GM18526 (cell line): ENCODE measurements around the gene KAT6B.

Source experiments
- POLR2A ChIP-seq: IDR thresholded peaks from 3 replicates; pipeline ENCODE4 v1.6.1; 2011; ENCODE audit not compliant: insufficient read length; ENCODE audit errors: extremely low read depth

KAT6B gene

DNA sequence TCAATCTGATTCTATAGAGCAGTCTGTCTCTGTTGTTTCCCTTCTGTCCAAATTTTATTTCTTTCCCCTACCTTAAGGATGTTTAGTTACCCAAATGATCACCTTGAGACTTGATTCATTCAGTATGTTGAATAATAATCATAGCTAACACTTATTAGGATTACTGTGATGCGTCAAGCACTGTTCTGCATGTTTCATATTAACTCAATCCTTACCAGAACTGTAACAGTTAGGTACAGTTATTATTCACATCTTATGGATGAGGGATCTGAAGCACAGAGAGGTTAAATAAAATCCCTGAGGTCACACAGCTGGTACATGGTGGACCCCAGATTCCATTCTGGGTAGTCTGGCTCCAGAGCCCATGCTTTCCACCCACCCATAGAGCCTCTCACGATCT lies 187.1 kb downstream of the KAT6B start:
- TF ChIP-seq POLR2A, result no peak

DNA sequence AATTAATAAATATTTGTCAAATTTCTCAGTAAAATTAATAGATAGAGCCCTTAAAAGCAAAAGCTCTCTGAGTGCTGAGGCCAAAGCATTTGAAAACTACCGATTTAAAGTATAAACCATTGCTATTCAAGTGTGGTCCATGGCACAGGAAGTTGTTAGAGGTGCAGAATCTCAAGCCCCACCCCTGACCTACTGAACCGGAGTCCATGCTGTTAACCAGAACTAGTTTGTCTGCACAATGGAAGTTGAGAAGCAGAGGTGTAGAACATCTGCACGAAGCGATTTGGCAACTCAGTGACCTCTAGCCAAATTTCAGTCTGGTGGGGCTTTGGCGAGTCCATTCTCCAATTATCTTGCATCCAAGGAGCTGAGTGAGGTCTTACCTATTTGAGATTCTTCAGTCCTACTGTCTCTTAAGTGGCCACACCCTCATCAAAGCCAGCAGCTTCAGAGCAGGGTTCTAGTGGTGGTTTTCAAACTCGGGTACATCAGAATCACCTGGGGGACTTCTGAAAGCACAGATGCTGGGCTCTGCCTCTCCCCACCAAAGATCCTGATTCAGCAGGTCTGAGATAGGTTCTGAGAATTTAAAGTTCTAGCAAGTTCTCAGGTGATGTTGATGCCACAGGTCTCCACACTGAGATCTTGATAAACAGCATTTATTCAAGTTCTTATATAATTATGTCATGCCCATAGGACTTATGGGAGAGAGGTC lies 188.3 kb downstream of the KAT6B start:
- no peak for TF ChIP-seq POLR2A

DNA sequence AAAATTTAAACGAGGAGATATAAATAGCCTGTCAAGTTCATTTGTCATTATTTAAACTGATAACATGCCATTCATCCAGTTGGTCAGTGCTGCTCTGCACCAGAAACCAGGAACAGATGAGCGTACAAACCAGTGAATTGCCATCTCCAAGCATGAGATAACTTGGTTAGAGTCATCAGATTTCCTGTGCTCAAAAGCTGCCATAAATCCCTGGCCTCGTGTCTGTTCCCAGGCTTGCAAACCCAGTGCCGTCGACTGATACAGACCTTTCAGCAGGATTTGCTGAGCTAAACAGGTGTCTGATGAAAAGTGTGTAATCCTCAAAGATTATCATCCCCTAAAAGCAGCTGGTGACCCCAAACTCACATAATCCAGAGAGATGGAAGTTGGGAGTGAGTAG lies 189.0 kb downstream of the KAT6B start:
- TF ChIP-seq POLR2A, result no peak

DNA sequence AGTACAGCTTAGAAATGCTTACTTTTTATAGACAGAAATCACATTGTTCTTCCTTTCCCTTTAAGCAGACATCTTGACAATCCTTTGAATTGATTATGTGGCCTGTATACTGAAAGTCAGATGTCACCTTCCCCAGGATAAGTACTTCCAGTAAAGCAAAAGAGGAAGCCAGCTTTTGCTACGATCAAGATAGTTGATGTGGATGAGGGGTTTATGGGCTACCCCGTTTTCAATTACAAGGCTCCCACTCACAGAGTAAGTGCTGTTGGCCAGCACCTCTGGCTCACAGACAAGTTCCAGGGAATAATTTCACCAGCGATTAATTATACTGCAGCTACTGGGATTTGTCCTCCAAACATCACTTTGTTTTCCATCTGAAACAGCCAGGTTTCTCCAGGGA lies 189.9 kb downstream of the KAT6B start:
- TF ChIP-seq POLR2A, result no peak

DNA sequence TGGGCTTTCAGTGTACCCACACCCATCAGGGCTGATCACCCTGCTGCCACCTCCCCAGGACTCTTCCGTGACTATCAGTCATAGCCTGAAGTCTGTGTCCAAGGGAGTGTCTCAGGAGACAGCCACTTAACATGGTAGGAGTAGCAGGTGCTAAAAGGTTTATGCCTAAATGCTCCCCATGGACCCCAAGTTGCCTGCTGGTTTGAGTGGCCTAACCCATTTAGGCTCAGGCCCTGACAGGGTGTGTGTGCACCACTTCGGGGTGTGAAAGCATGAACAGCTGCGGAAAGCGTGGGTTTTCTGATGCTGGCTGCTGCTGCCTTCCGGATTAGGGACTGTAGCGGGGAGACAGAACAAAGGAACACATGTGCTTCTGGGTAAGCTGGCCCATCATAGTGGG lies 191.9 kb downstream of the KAT6B start:
- no peak for TF ChIP-seq POLR2A

DNA sequence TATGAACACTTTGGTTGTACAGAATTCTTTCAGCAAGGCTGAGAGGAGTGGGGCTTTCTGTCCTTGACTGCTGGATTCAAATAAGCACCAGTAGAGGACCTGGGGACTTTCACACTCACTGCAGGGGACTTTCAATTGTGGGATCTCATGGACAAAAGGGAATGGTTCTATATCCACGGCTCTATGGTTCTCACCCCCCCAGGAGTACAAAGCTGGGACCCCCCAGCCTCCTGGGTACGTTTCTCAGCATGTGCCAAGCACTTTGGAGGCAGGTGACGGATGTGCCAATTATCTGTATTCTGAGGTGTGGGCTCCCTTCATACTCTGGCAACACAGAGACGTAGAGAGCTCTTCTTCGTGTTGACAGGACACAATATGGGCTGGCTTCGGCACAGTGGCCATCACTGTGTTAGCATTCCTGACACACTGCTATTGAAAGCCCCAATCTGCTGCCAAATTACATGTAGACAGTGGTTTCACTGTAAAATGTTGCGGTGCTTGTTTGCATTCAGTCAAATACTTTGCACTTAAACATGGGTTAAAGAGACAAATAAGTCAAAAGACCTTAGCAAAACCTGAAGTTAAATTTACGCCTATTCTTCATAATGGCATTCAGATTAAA lies 192.4 kb downstream of the KAT6B start:
- no peak for TF ChIP-seq POLR2A

DNA sequence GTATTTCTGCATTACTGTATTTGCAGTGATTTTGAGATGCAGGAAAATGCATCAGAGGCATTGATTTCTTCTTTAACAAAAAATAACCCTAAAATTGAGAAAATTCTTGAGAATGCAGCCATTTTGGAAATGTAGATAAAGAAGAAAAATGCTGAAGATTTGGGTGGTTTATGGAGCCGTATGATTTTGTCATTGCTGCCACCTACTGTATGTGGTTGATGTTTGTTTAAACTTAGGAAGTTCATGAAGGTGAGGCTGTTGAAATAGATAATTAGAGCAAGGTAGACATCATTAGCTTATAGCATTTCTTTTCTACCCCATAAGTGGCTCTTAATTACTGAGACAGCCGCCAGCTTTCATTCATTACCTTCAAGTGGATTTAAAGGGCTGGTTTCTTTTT lies 193.0 kb downstream of the KAT6B start:
- TF ChIP-seq POLR2A, result no peak

DNA sequence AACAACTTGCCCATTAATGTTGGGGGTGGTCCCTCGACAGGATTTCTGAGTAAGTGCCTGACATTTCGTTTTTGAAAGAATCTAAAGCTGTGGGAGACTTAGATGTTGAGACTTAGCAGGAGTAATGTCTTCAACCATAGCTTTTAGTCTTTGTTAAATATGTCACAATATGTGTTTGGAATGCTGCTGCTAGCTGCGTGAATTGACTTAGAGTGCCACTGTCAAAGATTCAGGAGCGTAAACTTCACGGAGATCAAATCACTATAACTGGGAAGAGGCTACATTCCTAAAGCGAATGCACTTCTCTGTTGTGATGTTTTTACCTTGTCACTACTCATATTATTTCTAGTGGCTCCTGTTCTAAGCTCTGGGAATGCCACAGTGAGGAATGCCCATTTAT lies 193.8 kb downstream of the KAT6B start:
- TF ChIP-seq POLR2A, result no peak

DNA sequence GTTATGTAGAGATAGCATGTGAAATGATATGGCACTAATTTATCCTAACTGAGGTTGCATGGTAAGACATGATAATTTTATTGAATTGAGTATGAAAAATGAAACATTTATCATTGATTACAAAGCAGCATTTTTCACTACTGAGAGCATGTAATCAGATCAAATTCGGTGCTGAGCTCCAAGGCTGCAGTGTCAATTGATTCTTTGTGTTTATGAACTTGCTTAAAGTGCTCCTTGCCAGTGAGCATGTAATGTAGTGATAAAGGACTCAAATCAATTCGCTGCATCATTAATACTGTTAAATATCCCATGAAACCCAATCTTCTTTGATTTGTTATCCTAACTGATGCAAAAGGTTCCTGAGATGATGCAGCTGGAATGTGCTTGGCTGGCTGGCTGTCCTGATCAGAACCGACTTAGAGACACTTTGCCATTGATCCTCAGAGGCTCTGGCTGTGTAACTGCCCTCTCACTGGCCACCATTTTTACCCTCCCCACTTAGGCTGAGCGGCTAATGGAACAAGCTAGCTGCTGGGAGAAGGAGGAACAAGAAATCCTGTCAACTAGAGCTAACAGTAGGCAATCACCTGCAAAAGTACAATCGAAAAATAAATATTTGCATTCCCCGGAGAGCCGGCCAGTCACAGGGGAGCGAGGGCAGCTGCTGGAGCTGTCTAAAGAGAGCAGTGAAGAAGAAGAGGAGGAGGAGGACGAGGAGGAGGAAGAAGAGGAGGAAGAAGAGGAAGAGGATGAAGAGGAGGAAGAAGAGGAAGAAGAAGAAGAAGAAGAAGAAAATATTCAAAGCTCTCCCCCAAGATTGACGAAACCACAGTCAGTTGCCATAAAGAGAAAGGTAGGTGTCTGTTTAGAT lies 195.2 kb downstream of the KAT6B start:
- no peak for TF ChIP-seq POLR2A

DNA sequence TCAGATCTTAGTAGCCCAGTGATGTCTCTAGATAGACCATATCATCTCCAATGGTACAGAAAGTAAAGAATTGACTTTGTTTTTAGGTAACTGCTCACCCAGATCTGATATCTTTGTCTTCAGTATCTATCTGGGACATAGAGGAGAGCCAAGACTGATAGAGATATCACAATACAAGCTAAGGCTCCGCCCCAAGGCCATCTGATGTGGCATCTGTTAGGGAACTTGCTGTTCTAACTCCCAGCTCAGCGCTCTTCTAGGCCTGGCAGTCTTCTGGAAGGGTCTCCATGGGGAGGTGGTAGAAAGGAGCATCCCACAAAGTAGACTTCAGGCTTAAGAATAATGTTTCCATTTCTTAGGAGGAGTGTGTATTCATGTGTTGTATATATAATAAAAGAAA lies 196.7 kb downstream of the KAT6B start:
- no peak for TF ChIP-seq POLR2A

DNA sequence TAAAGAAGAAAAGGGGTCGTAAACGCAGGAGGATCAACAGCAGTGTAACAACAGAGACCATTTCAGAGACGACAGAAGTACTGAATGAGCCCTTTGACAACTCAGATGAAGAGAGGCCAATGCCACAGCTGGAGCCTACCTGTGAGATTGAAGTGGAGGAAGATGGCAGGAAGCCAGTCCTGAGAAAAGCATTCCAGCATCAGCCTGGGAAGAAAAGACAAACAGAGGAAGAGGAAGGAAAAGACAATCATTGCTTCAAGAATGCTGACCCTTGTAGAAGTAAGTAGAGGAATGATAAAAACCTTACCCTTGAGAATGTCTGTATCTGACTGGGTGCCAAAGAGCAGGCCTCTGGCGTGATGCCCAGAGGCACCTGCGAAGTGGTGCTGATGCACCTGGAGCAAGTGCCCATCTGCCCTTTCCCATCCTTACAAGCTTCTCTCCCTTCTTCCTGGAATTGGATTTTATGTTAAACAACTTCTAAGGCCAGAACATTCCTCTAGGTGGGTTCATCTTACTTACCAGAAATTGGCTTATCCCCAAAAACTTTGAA lies 198.6 kb downstream of the KAT6B start:
- no peak for TF ChIP-seq POLR2A

DNA sequence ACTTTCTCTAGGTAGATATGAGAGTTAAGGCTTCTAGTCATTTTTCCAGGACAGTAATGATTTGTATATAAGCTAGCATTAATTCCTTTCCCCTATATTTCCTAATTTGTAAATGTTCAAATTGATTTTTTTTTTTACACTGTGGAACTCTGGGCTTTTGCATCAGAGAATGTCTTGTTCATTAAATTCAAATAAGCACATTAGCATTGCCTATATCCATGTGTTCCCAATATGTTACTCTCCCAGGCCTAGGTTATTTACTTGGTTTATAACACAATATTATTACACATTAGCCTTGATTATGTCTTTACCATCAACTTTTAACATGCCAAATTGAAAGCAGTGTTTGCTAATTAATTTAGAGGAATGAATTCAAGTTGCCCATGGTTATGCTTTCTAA lies 201.6 kb downstream of the KAT6B start:
- TF ChIP-seq POLR2A, result no peak

DNA sequence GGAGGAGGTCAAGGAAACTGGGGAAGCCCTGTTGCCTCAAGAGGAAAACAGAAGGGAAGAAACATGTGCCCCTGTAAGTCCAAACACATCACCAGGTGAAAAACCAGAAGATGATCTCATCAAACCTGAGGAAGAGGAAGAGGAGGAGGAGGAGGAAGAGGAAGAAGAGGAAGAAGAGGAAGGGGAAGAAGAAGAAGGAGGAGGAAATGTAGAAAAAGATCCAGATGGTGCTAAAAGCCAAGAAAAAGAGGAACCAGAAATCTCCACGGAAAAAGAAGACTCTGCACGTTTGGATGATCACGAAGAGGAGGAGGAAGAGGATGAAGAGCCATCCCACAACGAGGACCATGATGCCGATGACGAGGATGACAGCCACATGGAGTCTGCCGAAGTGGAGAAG lies 202.3 kb downstream of the KAT6B start:
- TF ChIP-seq POLR2A, result no peak

DNA sequence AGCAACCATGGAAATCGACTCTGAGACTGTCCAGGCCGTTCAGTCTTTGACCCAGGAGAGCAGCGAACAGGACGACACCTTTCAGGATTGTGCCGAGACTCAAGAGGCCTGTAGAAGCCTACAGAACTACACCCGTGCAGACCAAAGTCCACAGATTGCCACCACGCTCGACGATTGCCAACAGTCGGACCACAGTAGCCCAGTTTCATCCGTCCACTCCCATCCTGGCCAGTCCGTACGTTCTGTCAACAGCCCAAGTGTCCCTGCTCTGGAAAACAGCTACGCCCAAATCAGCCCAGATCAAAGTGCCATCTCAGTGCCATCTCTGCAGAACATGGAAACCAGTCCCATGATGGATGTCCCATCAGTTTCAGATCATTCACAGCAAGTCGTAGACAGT lies 203.0 kb downstream of the KAT6B start:
- TF ChIP-seq POLR2A, result no peak

DNA sequence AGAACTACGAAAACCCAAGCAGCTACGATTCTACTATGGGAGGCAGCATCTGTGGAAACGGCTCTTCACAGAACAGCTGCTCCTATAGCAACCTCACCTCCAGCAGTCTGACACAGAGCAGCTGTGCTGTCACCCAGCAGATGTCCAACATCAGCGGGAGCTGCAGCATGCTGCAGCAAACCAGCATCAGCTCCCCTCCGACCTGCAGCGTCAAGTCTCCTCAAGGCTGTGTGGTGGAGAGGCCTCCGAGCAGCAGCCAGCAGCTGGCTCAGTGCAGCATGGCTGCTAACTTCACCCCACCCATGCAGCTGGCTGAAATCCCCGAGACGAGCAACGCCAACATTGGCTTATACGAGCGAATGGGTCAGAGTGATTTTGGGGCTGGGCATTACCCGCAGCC lies 203.5 kb downstream of the KAT6B start:
- TF ChIP-seq POLR2A, result no peak

DNA sequence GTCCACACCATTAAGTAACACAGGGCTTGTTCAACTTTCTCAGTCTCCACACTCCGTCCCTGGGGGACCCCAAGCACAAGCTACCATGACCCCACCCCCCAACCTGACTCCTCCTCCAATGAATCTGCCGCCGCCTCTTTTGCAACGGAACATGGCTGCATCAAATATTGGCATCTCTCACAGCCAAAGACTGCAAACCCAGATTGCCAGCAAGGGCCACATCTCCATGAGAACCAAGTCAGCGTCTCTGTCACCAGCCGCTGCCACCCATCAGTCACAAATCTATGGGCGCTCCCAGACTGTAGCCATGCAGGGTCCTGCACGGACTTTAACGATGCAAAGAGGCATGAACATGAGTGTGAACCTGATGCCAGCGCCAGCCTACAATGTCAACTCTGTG lies 204.0 kb downstream of the KAT6B start:
- TF ChIP-seq POLR2A, result no peak
